A549 (cell line): ENCODE results near the gene TM4SF5. TPM values are rescaled to one million over a fixed set of nuclear protein-coding genes. Genes with fewer than 3 reads are reported as not detected.

ENCODE experiments used
- ATAC-seq, 2 experiments: fragments of 200-7000 bp in 1 of 2; fragments of >200 bp in 1 of 2; cut with Nextera tagmentation in 1 of 2; cut with Tn5 transposase in 1 of 2; 3 replicates each; pipeline versions ENCODE4 v1.8.0 to v1.9.1; 2018 to 2020; ENCODE audit warnings: mild to moderate bottlenecking in 1 of 2, moderate library complexity in 1 of 2
- CTCF ChIA-PET: fragments of 300-600 bp; sonication (Branson Sonifier 250); formaldehyde crosslinking; extraction: SDS; loops from one replicate; lab custom pipeline; 2021; ENCODE audit warnings: antibody characterized with exemption, inconsistent platforms; lab: Yijun Ruan, JAX
- POLR2A ChIA-PET: fragments of 350-600 bp; formaldehyde crosslinking; extraction: SDS; loops from one replicate; lab custom pipeline; 2021; ENCODE audit warnings: antibody characterized with exemption, inconsistent platforms; lab: Yijun Ruan, JAX
- DNase-seq, 2 experiments: peaks; one replicate each; pipeline versions ENCODE4 v3.0.0 to v3.0.0-alpha.2; 2011 to 2016; ENCODE audit warnings: low read depth in 1 of 2, low spot score in 1 of 2
- FAIRE-seq: peaks from 2 replicates; lab custom pipeline; 2011; peaks lifted over from hg19 to GRCh38; lab: Jason Lieb, UNC
- H3K27ac ChIP-seq, 2 experiments: fragments of >200 bp; sonication (Bioruptor Twin); formaldehyde crosslinking; 3 replicates each; pipeline ENCODE4 v1.5.1; 2016 to 2017
- H3K4me1 ChIP-seq: fragments of >200 bp; sonication (Bioruptor Twin); formaldehyde crosslinking; 3 replicates; pipeline ENCODE4 v1.6.1; 2016
- H3K4me2 ChIP-seq: fragments of >200 bp; sonication (Bioruptor Twin); formaldehyde crosslinking; 3 replicates; pipeline ENCODE4 v1.6.1; 2016
- H3K4me3 ChIP-seq: fragments of >200 bp; sonication (Bioruptor Twin); formaldehyde crosslinking; 3 replicates; pipeline ENCODE4 v1.5.1; 2016
- H3K9me3 ChIP-seq: fragments of >200 bp; sonication (Bioruptor Twin); formaldehyde crosslinking; 3 replicates; pipeline ENCODE4 v1.6.1; 2016
- BHLHE40 ChIP-seq: IDR thresholded peaks from 2 replicates; pipeline ENCODE4 v1.6.1; 2012; ENCODE audit warnings: low read depth, low read length, inconsistent platforms
- CBX2 ChIP-seq: fragments of 200-600 bp; sonication (generic); IDR thresholded peaks from 2 replicates; pipeline ENCODE4 v1.6.1; 2016; ENCODE audit warnings: low read depth, mild to moderate bottlenecking, borderline replicate concordance
- EHF ChIP-seq: fragments of 250-450 bp; sonication (Bioruptor Pico); IDR thresholded peaks from 2 replicates; pipeline ENCODE4 v1.5.0; 2020; ENCODE audit warnings: mild to moderate bottlenecking
- ESRRA ChIP-seq: fragments of 150-350 bp; IDR thresholded peaks from 2 replicates; pipeline ENCODE4 v1.6.1; 2014; ENCODE audit warnings: mild to moderate bottlenecking, low read length, borderline replicate concordance
- HEYL ChIP-seq: fragments of 250-450 bp; sonication (Bioruptor Pico); IDR thresholded peaks from 2 replicates; pipeline ENCODE4 v1.8.0; 2021; ENCODE audit warnings: mild to moderate bottlenecking, moderate library complexity
- HOXB5 ChIP-seq: fragments of 250-450 bp; sonication (Bioruptor Pico); IDR thresholded peaks from 2 replicates; pipeline ENCODE4 v1.5.0; 2020; ENCODE audit warnings: mild to moderate bottlenecking, moderate library complexity
- MAFK ChIP-seq: fragments of 450-650 bp; IDR thresholded peaks from 2 replicates; pipeline ENCODE4 v1.6.1; 2014; ENCODE audit not compliant: partially characterized antibody
- NFE2L2 ChIP-seq: fragments of 150-350 bp; conservative IDR thresholded peaks from 2 replicates; pipeline ENCODE4 v1.6.1; 2014; ENCODE audit warnings: low read length
- PHF8 ChIP-seq: fragments of 200-600 bp; sonication (generic); IDR thresholded peaks from 2 replicates; pipeline ENCODE4 v1.6.1; 2016; ENCODE audit warnings: low read depth, mild to moderate bottlenecking, antibody characterized with exemption, moderate library complexity, borderline replicate concordance
- POLR2A ChIP-seq: IDR thresholded peaks from 2 replicates; pipeline ENCODE4 v1.6.1; 2012; ENCODE audit warnings: mild to moderate bottlenecking, low read length
- POLR2AphosphoS2 ChIP-seq: conservative IDR thresholded peaks from 2 replicates; pipeline ENCODE4 v1.6.1; 2012; ENCODE audit warnings: low read length, improper control_type of control experiment, inconsistent platforms
- RFX5 ChIP-seq: fragments of 450-650 bp; IDR thresholded peaks from 2 replicates; pipeline ENCODE4 v1.7.1; 2014; ENCODE audit warnings: antibody characterized with exemption, mild to moderate bottlenecking, moderate library complexity
- WGBS: methylation state at CpG from one replicate; pipeline ENCODE4 v1.1.6; 2017; ENCODE audit errors: missing lambda C conversion rate; 5-methylcytosine and 5-hydroxymethylcytosine counted together
- polyA plus RNA-seq, 4 experiments: library from polyadenylated mRNA; depleted of rRNA in 3 of 4; stranded (reverse); fragments of >200 nt; fragmentation: RNase III in 1 of 4; extraction: RNeasy Plus Mini Kit Qiagen cat#74134 plus additional on column Dnase treatment in 1 of 4; gene quantifications; 2 replicates in 3 of 4; 3 replicates in 1 of 4; pipeline ENCODE4 v1.2.3, GENCODE V29; 2011 to 2017
- TF ChIP-seq, protein P1 (sequence below): fragments of 250-450 bp; sonication (Bioruptor Pico); IDR thresholded peaks from 2 replicates; pipeline ENCODE4 v1.5.0; 2020; ENCODE audit warnings: low read depth, mild to moderate bottlenecking, moderate library complexity
- TF ChIP-seq, protein P2 (sequence below): fragments of 150-350 bp; IDR thresholded peaks from 2 replicates; pipeline ENCODE4 v1.6.1; 2014; ENCODE audit warnings: low read depth, mild to moderate bottlenecking, low read length
- TF ChIP-seq, protein P3 (sequence below): IDR thresholded peaks from 2 replicates; pipeline ENCODE4 v1.6.1; 2012
- TF ChIP-seq, protein P4 (sequence below): IDR thresholded peaks from 2 replicates; pipeline ENCODE4 v1.6.1; 2012
- TF ChIP-seq, protein P5 (sequence below): fragments of 200-600 bp; sonication (generic); IDR thresholded peaks from 2 replicates; pipeline ENCODE4 v1.6.1; 2016; ENCODE audit warnings: antibody characterized with exemption, mild to moderate bottlenecking, moderate library complexity
- TF ChIP-seq, protein P6 (sequence below): fragments of >200 bp; sonication (Bioruptor Twin); formaldehyde crosslinking; IDR thresholded peaks from 2 replicates; pipeline ENCODE4 v1.6.1; 2016
- TF ChIP-seq, protein P7 (sequence below): fragments of 450-650 bp; IDR thresholded peaks from 2 replicates; pipeline ENCODE4 v1.6.1; 2014; ENCODE audit warnings: antibody characterized with exemption

Gene TM4SF5
- polyA plus RNA-seq, 2 of the 4 experiments (the other 2 are of a cell fraction): 0.68 to 0.80 TPM

DNA sequence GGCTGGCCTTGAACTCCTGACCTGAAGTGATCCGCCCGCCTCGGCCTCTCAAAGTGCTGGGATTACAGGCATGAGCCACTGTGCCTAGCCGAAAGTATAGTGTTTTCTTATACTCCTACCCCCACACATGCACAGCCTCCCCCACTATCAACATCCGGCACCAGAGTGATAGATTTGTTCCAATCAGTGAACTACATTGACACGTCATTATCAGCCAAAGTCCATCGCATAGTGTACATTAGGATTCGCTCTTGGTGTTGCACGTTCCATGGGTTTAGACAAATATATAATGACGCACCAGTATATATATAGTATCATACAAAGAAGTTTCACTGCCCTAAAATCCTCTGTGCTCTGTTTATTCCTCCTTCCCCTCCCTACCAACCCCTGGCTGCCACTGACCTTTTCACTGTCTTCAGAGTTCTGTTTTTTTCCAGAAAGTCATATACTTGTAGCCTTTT is 11.9 kb upstream of the TM4SF5 start:
- ATAC-seq (no peak), DNase-seq (no peak), FAIRE-seq (no peak)
- no peak overlapping the region for H3K27ac ChIP-seq
- CTCF ChIA-PET: no interaction called here
- POLR2A ChIA-PET: interaction anchor here (0.7 kb wide), 1 partner anchor 239 kb away, joined by 4 read pairs; no protein-coding TSS in a partner anchor
- no peak overlapping the region for H3K4me3 ChIP-seq
- no peaks in the 10 kb centered on the region for H3K9me3 ChIP-seq
- WGBS: 74% methylated on average over 10 of the region's 10 CpGs
- TF ChIP-seq HOXB5 (CRISPR knock-in tag) (no peak), PHF8 (no peak), POLR2A (no peak)
- no peak overlapping the region for H3K4me2 ChIP-seq
- no peaks in the 10 kb centered on the region for H3K4me1 ChIP-seq

DNA sequence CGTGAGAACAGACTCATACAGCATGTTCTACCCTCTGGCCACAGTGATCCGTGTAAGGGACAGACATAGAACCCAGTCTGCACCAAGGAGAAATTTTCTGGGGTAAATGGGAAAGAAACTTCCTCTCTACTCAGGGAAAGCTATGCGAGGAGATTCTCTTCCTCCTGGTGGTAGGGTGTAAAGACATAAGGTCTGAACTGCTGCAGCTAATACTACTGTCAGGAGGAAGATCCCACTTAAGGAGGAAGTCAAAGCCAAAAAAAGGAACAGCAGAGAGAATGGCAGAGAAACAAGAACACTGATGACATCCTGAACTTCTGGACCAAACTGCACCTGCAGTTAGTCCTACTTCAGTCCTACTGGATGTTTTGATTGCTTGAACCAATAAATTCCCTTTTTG is 7.1 kb upstream of the TM4SF5 start:
- DNase-seq (no peak), ATAC-seq (peak; percentile 30 to 38; a peak in 4 of 6 replicates), FAIRE-seq (no peak)
- H3K4me3 ChIP-seq: no peak overlapping the region
- H3K4me2 ChIP-seq: no peak overlapping the region
- no peaks in the 10 kb centered on the region for H3K9me3 ChIP-seq
- CTCF ChIA-PET: interaction anchor here (0.9 to 2.7 kb wide), 5 partner anchors 9 to 25 kb away, joined by 3 to 14 read pairs (median 4); no protein-coding TSS in a partner anchor
- H3K27ac ChIP-seq: no peak overlapping the region
- H3K4me1 ChIP-seq: peaks cover 1% of the 10 kb centered on the region; the same call in 2 of the 3 replicates
- WGBS: 40% methylated on average over 3 of the region's 3 CpGs
- no peak for TF ChIP-seq HEYL
- TF ChIP-seq MAFK: no peak
- TF ChIP-seq, protein P1, sequence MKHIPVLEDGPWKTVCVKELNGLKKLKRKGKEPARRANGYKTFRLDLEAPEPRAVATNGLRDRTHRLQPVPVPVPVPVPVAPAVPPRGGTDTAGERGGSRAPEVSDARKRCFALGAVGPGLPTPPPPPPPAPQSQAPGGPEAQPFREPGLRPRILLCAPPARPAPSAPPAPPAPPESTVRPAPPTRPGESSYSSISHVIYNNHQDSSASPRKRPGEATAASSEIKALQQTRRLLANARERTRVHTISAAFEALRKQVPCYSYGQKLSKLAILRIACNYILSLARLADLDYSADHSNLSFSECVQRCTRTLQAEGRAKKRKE (CRISPR knock-in tag): no peak
- TF ChIP-seq, protein P2, sequence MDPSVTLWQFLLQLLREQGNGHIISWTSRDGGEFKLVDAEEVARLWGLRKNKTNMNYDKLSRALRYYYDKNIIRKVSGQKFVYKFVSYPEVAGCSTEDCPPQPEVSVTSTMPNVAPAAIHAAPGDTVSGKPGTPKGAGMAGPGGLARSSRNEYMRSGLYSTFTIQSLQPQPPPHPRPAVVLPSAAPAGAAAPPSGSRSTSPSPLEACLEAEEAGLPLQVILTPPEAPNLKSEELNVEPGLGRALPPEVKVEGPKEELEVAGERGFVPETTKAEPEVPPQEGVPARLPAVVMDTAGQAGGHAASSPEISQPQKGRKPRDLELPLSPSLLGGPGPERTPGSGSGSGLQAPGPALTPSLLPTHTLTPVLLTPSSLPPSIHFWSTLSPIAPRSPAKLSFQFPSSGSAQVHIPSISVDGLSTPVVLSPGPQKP: no peak
- no peak for TF ChIP-seq BHLHE40
- TF ChIP-seq, protein P3, sequence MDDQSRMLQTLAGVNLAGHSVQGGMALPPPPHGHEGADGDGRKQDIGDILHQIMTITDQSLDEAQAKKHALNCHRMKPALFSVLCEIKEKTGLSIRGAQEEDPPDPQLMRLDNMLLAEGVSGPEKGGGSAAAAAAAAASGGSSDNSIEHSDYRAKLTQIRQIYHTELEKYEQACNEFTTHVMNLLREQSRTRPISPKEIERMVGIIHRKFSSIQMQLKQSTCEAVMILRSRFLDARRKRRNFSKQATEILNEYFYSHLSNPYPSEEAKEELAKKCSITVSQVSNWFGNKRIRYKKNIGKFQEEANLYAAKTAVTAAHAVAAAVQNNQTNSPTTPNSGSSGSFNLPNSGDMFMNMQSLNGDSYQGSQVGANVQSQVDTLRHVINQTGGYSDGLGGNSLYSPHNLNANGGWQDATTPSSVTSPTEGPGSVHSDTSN: no peak
- no peak for TF ChIP-seq EHF (CRISPR knock-in tag)
- TF ChIP-seq, protein P4, sequence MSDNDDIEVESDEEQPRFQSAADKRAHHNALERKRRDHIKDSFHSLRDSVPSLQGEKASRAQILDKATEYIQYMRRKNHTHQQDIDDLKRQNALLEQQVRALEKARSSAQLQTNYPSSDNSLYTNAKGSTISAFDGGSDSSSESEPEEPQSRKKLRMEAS: no peak
- TF ChIP-seq POLR2AphosphoS2: no peak
- TF ChIP-seq, protein P5, sequence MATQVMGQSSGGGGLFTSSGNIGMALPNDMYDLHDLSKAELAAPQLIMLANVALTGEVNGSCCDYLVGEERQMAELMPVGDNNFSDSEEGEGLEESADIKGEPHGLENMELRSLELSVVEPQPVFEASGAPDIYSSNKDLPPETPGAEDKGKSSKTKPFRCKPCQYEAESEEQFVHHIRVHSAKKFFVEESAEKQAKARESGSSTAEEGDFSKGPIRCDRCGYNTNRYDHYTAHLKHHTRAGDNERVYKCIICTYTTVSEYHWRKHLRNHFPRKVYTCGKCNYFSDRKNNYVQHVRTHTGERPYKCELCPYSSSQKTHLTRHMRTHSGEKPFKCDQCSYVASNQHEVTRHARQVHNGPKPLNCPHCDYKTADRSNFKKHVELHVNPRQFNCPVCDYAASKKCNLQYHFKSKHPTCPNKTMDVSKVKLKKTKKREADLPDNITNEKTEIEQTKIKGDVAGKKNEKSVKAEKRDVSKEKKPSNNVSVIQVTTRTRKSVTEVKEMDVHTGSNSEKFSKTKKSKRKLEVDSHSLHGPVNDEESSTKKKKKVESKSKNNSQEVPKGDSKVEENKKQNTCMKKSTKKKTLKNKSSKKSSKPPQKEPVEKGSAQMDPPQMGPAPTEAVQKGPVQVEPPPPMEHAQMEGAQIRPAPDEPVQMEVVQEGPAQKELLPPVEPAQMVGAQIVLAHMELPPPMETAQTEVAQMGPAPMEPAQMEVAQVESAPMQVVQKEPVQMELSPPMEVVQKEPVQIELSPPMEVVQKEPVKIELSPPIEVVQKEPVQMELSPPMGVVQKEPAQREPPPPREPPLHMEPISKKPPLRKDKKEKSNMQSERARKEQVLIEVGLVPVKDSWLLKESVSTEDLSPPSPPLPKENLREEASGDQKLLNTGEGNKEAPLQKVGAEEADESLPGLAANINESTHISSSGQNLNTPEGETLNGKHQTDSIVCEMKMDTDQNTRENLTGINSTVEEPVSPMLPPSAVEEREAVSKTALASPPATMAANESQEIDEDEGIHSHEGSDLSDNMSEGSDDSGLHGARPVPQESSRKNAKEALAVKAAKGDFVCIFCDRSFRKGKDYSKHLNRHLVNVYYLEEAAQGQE: no peak
- TF ChIP-seq, all 56 proteins: peak for 0
- POLR2A ChIA-PET: no interaction called here

DNA sequence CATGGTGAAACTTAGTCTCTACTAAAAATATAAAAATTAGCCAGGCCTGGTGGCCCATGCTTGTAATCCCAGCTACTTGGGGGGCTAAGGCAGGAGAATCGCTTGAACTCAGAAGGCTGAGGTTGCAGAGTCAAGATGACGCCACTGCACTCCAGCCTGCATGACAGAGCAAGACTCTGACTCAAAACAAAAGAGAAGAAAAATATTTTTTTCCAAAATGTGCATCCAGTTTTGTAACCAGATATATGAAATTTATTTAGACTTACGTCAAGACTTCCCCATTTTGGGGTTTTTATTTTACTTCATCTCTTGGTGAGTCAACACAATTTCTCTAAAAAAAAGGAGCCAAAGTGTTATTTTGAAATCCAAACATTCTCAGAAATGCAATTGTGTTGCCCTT is 5.5 kb upstream of the TM4SF5 start:
- TF ChIP-seq BHLHE40 (no peak), ESRRA (no peak), RFX5 (no peak), NFE2L2 (no peak), HOXB5 (CRISPR knock-in tag) (no peak), CBX2 (no peak)
- TF ChIP-seq, protein P2: no peak
- TF ChIP-seq, protein P6, sequence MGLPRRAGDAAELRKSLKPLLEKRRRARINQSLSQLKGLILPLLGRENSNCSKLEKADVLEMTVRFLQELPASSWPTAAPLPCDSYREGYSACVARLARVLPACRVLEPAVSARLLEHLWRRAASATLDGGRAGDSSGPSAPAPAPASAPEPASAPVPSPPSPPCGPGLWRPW: no peak
- TF ChIP-seq, protein P7, sequence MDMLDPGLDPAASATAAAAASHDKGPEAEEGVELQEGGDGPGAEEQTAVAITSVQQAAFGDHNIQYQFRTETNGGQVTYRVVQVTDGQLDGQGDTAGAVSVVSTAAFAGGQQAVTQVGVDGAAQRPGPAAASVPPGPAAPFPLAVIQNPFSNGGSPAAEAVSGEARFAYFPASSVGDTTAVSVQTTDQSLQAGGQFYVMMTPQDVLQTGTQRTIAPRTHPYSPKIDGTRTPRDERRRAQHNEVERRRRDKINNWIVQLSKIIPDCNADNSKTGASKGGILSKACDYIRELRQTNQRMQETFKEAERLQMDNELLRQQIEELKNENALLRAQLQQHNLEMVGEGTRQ: no peak
- Histone ChIP-seq H3K4me2 (no peak overlapping the region), H3K4me3 (no peak overlapping the region), H3K27ac (no peak overlapping the region), H3K4me1 (peaks cover 6% of the 10 kb centered on the region; the same call in 2 of the 3 replicates), H3K9me3 (no peaks in the 10 kb centered on the region)
- WGBS: 88% methylated on average over 3 of the region's 3 CpGs
- no peak for FAIRE-seq
- no peak for ATAC-seq
- POLR2A ChIA-PET: no interaction called here
- no peak for DNase-seq
- CTCF ChIA-PET: interaction anchor here (1.2 to 1.5 kb wide), 2 partner anchors 24 to 34 kb away, joined by 4 to 7 read pairs; no protein-coding TSS in a partner anchor
